Cardiac fibroblast (primary cell): ENCODE data around the gene ANKRD34A.

Experiments
- DNase-seq, 2 donors: peaks; one replicate each; pipeline versions ENCODE4 v3.0.0 to v3.0.0-alpha.2; 2010; ENCODE audit warnings: low read depth in 2 of 2
- H3K4me3 ChIP-seq, 2 donors: replicated peaks in 1 of 2; 1 replicate in 1 of 2; 2 replicates in 1 of 2; pipeline ENCODE4 v1.5.1; 2011; ENCODE audit warnings: low read depth in 2 of 2, low read length in 2 of 2, mild to moderate bottlenecking in 2 of 2, moderate library complexity in 1 of 2
- TF ChIP-seq, protein P1 (sequence below): IDR thresholded peaks from one replicate; pipeline ENCODE4 v1.5.1; 2011; ENCODE audit warnings: low read depth, mild to moderate bottlenecking, low read length, inconsistent platforms

Gene ANKRD34A

DNA sequence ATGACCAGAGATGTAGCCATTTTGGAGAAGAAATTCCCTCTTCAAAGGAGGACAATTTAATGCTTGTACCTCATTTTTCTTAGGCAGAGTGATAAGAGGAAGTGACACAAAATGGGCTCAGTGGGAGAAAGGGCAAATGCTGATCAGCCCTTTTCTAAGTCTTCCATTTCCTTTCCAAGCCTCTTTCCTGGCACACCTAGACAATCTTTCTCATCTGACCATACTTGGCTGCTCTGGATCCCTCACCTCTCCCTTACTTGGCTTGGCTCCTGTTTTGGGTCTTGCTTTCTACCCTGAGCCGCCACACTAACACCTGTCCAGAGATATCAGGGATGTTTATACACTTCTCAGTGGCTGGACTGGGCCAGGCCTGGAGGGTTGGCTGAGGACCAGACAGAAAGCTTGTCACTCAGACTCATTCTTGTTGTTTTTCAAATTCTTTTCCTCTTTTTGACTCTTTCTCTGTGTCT is 18.9 kb upstream of the ANKRD34A start:
- DNase-seq = no peak

DNA sequence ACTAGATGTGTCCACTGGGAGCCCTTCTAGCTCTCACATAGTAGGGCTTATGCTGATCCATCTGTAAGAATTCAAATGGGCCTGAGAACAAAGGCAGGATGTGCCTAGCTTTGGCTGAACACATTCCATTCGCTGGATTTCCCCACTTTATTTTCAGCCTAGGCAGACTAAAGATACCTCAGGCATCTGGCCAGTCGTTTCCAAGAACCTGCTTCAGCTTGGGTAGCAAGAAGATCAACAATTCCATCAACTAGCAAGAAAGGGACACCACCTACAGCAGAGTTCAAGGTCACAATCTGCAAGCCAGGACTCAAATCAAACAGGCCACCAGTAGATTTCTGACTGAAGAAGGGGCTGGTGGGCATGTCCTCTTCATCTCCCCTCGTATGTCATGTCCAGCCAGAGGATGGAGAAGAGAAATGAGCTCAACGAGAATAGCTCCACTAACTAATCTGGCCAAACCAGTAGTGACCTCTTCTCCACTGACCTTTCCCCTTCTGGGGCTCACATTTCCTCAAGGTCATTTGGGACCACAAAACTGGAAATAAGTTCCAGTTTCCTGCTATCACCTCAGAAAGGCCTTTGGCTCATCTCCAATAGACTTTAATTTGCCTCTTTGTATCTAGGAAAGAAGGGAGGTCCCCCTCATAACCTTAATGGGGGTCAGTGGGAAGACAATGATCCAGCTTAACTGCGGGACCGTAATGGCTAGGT is 17.8 kb upstream of the ANKRD34A start:
- TF ChIP-seq, protein P1, sequence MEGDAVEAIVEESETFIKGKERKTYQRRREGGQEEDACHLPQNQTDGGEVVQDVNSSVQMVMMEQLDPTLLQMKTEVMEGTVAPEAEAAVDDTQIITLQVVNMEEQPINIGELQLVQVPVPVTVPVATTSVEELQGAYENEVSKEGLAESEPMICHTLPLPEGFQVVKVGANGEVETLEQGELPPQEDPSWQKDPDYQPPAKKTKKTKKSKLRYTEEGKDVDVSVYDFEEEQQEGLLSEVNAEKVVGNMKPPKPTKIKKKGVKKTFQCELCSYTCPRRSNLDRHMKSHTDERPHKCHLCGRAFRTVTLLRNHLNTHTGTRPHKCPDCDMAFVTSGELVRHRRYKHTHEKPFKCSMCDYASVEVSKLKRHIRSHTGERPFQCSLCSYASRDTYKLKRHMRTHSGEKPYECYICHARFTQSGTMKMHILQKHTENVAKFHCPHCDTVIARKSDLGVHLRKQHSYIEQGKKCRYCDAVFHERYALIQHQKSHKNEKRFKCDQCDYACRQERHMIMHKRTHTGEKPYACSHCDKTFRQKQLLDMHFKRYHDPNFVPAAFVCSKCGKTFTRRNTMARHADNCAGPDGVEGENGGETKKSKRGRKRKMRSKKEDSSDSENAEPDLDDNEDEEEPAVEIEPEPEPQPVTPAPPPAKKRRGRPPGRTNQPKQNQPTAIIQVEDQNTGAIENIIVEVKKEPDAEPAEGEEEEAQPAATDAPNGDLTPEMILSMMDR = no peak
- DNase-seq = peak; percentile 56 to 73
- H3K4me3 ChIP-seq = no peak overlapping the region

More for the DNA sequence above, 18.9 kb upstream of the ANKRD34A start:
- H3K4me3 ChIP-seq = no peak overlapping the region
- TF ChIP-seq, protein P1 = no peak

DNA sequence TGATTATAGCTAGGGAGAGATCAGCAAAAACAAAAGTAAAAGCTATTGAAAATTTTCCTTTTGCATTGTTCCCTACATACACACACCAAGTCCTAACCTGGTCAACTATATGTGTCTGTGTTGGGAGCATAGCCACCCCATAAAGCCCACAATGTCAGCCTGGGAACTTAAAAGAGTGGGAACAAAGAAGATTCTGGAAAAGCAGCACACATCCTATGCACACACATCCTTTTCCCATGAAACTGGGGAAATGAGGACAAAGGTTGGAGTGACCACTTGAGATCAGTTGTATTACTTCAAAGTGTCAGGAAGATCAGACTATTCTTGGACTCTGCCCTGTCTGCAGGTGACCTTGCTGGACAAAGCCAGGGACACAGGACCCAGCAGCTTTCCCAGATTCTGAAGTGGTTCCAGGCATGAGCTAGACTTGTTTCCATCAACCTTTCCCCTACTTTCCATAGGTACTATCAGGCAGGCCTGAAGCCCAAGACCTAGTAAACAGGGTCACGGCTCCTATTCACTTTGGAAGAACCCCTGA is 16.2 kb upstream of the ANKRD34A start:
- H3K4me3 ChIP-seq = no peak overlapping the region
- TF ChIP-seq, protein P1 = no peak
- DNase-seq = no peak

DNA sequence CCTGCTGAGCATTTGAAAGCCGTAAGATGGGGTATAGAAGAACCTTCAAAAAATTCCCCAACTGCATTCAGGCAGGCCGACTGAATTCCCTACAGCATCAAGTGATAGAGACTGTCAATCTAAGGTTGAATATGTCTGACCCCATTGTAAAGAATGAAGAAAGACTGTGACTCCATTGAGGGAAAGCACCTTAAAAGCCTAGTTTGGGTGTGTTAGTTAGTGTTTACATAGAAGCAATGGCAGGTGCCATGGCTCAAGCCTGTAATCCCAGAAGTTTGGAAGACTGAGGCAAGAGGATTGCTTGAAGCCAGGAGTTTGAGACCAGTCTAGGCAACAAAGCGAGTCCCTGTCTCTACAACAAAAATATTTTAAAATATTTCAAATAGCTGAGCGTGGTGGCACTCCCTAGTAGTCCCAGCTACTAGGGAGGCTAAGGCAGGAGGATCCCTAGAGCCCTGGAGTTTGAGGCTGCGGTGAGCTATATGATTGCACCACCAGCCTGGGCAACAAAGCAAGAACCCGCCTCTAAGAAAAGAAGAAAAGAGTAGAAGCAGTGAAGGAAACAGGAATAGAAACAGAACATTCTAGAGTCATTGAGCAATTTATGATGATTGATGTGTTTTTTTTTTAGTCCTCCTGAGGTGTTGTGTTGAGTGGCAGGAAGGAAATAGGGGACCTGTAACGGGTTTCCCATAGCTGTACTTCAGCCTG is 15.5 kb upstream of the ANKRD34A start:
- DNase-seq = peak in 1 of 2 donors; percentile 61

DNA sequence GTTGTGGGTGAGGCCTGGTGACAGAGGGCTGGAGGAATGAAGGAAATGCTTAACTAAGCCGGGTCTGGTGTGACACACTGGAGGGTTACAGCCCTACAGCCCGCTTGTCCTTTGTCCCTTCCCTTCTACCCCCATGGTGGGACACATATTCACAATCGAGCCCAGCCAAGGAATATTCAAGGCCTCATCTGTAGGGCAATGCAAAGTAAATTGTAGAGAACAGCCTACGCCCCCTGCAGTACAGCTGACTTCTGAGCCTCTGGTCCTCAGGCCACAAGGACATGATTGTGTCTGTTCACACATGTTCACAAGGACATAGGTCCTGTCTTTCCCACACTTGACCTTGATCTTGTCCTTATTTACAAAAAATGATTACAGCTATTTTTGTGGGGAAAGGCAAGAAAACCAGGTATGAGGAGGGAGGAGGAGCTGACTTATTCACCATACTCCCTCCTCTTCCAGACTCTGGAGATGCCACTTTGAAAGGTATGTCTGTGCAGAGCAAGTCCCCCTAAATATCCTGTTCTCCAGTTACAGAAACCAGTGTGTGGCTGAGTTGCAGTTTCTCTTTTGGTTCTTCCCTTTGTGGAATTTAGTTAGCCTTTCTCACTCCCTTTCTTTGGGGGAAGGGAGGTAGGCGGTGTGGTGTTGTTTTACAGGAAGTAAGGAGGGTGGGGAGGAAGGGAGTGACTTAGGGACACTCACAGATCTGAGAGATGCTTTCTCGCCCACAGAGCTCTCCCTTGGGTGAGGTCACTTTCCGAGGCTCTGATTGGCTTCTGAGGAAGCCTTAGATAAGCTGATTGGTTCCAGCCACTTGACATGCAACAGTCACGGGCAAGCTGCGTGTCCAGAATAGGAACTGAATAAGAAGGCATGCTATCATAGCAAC is 14.7 kb upstream of the ANKRD34A start:
- TF ChIP-seq, protein P1 = no peak
- peak; percentile 100 for DNase-seq
- H3K4me3 ChIP-seq = peak overlapping the region; percentile 9 to 22

More for the DNA sequence above, 15.5 kb upstream of the ANKRD34A start:
- H3K4me3 ChIP-seq = no peak overlapping the region
- TF ChIP-seq, protein P1 = no peak

DNA sequence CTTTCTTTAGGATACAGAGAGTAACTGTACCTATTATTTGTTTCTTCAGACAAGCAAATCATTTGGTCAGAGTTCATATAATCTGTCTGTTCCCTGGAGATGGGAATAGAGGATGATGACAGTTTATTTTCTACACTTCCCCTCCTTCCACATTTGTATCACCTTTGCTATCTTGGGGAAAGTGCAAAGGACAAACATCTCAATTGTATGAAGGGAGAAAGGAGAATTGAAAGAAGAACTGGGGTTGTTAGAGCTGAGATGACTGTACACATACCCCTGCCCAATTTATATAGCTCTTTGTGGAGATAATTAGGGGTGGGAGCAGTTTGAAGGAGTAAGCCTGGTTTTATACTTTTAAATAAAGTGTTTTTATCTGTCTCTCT is 14.1 kb upstream of the ANKRD34A start:
- TF ChIP-seq, protein P1 = no peak
- peak overlapping the region in 1 of 2 donors; percentile 22 for H3K4me3 ChIP-seq
- no peak for DNase-seq
